Gastrocnemius medialis (tissue), 4 donors: ENCODE measurements around the gene NUDT4.

Source experiments
- POLR2A ChIP-seq, 2 donors: fragments of 450-650 bp; IDR thresholded peaks; one replicate each; pipeline ENCODE4 v1.6.1; 2017; ENCODE audit warnings: antibody characterized with exemption in 2 of 2, mild to moderate bottlenecking in 2 of 2, moderate library complexity in 2 of 2
- TF ChIP-seq, protein P1 (sequence below), 5 experiments: fragments of 450-650 bp in 3 of 5; fragments of 200-600 bp in 2 of 5; sonication (generic) in 2 of 5; IDR thresholded peaks in 4 of 5; conservative IDR thresholded peaks in 1 of 5; 1 replicate in 4 of 5; 2 replicates in 1 of 5; pipeline ENCODE4 v1.5.1; 2016 to 2019; ENCODE audit warnings: antibody characterized with exemption in 5 of 5, mild to moderate bottlenecking in 3 of 5, moderate library complexity in 3 of 5

DNA sequence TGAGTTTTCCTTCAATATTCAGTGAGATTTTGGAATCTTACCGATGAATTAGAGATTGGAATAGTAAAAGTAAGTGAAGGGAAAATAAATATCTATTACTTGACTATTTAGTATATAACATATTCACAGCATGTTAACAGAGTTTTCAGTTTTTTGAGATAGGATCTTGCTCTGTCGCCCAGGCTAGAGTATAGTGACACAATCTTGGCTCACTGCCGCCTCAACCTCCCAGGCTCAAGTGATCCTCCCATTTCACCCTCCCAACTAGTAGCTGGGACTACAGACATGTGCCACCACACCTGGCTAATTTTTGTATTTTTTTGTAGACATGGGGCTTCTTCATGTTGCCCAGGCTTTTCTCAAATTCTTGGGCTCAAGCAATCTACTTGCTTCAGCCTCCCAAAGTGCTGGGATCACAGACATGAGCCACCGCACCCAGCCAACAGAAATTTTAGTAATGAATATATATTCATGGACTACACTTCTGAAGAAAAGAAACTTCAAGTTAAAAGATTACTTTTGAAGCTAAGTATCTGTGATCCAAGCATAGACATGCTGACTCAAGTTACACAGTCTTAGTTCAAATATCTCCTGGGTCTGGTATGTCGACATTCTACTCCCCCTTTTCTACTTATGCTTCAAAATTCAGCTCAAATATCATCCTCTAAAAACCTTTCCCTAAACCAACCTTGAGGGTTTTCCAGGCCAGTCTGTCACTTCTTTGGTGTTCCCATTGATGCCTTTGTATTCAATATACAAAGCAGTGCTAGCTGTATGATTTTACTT lies 50.2 kb downstream of the NUDT4 start:
- TF ChIP-seq, protein P1, sequence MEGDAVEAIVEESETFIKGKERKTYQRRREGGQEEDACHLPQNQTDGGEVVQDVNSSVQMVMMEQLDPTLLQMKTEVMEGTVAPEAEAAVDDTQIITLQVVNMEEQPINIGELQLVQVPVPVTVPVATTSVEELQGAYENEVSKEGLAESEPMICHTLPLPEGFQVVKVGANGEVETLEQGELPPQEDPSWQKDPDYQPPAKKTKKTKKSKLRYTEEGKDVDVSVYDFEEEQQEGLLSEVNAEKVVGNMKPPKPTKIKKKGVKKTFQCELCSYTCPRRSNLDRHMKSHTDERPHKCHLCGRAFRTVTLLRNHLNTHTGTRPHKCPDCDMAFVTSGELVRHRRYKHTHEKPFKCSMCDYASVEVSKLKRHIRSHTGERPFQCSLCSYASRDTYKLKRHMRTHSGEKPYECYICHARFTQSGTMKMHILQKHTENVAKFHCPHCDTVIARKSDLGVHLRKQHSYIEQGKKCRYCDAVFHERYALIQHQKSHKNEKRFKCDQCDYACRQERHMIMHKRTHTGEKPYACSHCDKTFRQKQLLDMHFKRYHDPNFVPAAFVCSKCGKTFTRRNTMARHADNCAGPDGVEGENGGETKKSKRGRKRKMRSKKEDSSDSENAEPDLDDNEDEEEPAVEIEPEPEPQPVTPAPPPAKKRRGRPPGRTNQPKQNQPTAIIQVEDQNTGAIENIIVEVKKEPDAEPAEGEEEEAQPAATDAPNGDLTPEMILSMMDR (IDR thresholded peaks at IDR 0.05 in 4 of 5, conservative IDR thresholded peaks at IDR 0.05 in 1 of 5) = no peak
- no peak for TF ChIP-seq POLR2A (IDR thresholded peaks at IDR 0.05)
